IgD-negative memory B cell (primary cell): ENCODE measurements around the gene IST1. TPM values are rescaled to one million over a fixed set of nuclear protein-coding genes. Genes with fewer than 3 reads are reported as not detected.

Source experiments
- H3K27ac Mint-ChIP-seq, 3 donors: one replicate each; pipeline ENCODE4 v1.8.0; 2020 to 2022; ENCODE audit warnings: mild to moderate bottlenecking in 3 of 3, mixed read lengths in 3 of 3, moderate library complexity in 1 of 3
- H3K27me3 Mint-ChIP-seq: one replicate; pipeline ENCODE4 v1.8.0; 2021; ENCODE audit warnings: mixed read lengths
- H3K36me3 Mint-ChIP-seq: one replicate; pipeline ENCODE4 v1.8.0; 2020; ENCODE audit warnings: mild to moderate bottlenecking, mixed read lengths
- H3K4me1 Mint-ChIP-seq, 3 donors: one replicate each; pipeline ENCODE4 v1.8.0; 2020 to 2022; ENCODE audit warnings: mixed read lengths in 3 of 3, mild to moderate bottlenecking in 1 of 3
- H3K4me3 Mint-ChIP-seq, 4 donors: one replicate each; pipeline ENCODE4 v1.8.0; 2020 to 2022; ENCODE audit warnings: mild to moderate bottlenecking in 4 of 4, mixed read lengths in 4 of 4, moderate library complexity in 3 of 4
- H3K9me3 Mint-ChIP-seq, 3 donors: one replicate each; pipeline ENCODE4 v1.8.0; 2020 to 2021; ENCODE audit warnings: mixed read lengths in 3 of 3, mild to moderate bottlenecking in 1 of 3
- polyA plus RNA-seq: library from polyadenylated mRNA; unstranded; fragments of 300-500 nt; fragmentation: Illumina TruSeq; gene quantifications from one replicate; pipeline ENCODE4 v1.2.3, GENCODE V29; 2021

Gene IST1
- polyA plus RNA-seq, 1 donor from 2014 or later, result 161 TPM

- H3K36me3 Mint-ChIP-seq, result no peaks in the 10 kb centered on the region
- H3K9me3 Mint-ChIP-seq, result peaks cover 0 to 1% (median 0%) of the 10 kb centered on the region in 3 donors
- H3K4me1 Mint-ChIP-seq, result peaks cover 4 to 11% (median 5%) of the 10 kb centered on the region in 3 donors
- H3K27ac Mint-ChIP-seq, result no peak overlapping the region
- H3K4me3 Mint-ChIP-seq, result no peak overlapping the region
- peaks cover 2% of the 10 kb centered on the region for H3K27me3 Mint-ChIP-seq
These were observed 57.5 kb downstream of the IST1 start for GRCh38 chr16:71952825-71953224.

- Mint-ChIP-seq H3K9me3 (peaks cover 0 to 1% (median 0%) of the 10 kb centered on the region in 3 donors), H3K4me3 (no peak overlapping the region), H3K27ac (no peak overlapping the region), H3K27me3 (peaks cover 10% of the 10 kb centered on the region), H3K4me1 (peaks cover 4 to 12% (median 5%) of the 10 kb centered on the region in 3 donors), H3K36me3 (no peaks in the 10 kb centered on the region)
These were observed 58.8 kb downstream of the IST1 start for GRCh38 chr16:71954180-71954579.

DNA sequence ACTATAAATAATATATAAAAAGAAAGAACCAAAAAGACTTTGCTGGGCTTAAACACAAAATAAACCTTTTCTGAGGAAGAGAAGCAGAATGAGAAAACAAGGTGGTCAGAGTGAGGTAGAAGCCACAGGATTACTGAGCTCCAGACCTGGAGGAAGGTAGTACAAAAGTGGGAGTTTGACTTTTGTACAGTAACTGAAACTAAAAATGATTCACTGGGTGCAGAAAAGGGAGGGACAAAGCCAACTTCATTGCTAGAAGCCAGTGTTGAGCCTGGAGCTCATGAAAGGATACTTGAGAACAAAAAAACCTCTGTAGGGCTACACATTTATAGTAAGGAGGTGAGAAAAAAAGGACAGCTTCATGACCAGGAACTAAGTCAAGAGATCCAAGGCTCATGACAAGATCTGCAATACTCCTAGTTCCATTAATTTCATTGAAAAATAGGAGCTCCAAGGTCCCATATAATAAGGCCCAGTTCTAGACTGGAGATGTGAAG, 59.4 kb downstream of the IST1 start:
- Mint-ChIP-seq H3K9me3 (peaks cover 0 to 1% (median 0%) of the 10 kb centered on the region in 3 donors), H3K27me3 (peaks cover 11% of the 10 kb centered on the region), H3K36me3 (no peaks in the 10 kb centered on the region), H3K4me1 (peaks cover 4 to 15% (median 5%) of the 10 kb centered on the region in 3 donors), H3K27ac (no peak overlapping the region), H3K4me3 (no peak overlapping the region)

GRCh38 chr16:71956486-71956885, 61.2 kb downstream of the IST1 start:
- H3K36me3 Mint-ChIP-seq, result no peaks in the 10 kb centered on the region
- H3K27ac Mint-ChIP-seq, result no peak overlapping the region
- H3K4me3 Mint-ChIP-seq, result no peak overlapping the region
- peaks cover 8 to 18% (median 8%) of the 10 kb centered on the region in 3 donors for H3K4me1 Mint-ChIP-seq
- H3K27me3 Mint-ChIP-seq, result peaks cover 13% of the 10 kb centered on the region
- peaks cover 0 to 1% (median 0%) of the 10 kb centered on the region in 3 donors for H3K9me3 Mint-ChIP-seq

DNA sequence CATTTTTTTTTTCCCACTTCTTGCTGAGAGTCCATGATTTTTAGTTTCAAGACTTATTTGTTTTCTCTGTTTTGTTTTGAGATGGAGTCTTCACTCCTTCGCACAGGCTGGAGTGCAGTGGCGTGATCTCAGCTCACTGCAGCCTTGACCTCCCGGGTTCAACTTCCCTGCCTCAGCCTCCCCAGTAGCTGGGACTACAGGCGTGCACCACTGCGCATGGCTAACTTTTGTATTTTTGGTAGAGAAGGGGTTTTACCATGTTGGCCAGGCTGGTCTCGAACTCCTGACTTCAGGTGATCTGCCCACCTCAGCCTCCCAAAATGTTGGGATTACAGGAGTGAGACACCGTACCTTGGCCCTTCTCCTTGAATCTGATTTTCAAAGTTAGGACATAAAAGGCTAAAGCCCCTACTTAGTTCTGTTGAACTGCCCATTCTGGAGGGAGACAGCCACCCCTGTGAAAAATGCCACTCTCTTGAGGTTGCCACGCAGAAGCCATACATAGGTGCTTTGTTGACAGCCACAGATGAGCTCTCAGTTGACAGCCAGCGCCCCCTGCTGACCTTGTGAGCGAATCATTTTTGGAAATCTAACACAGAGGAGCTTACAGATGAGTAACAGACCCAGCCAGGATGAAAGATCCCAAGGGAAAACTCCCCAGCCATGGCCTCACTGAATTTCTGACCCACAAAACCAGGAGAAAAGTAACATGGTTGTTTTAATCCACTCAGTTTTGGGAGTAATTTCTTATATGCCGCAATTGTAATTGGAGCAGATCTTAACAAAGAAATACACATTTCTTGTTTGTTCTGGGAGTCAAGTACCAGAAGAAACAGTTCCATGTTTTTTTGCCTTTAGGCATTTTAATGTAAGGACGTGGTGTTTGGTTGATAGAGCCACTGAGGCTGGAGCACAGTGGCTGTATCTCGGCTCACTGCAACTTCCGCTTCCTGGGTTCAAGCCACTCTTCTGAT, 66.0 kb downstream of the IST1 start:
- Mint-ChIP-seq H3K27ac (peak overlapping the region in 1 of 3 donors; percentile 58), H3K9me3 (peaks cover 0 to 1% (median 0%) of the 10 kb centered on the region in 3 donors), H3K4me1 (peaks cover 10 to 18% (median 16%) of the 10 kb centered on the region in 3 donors), H3K4me3 (no peak overlapping the region), H3K27me3 (peaks cover 13% of the 10 kb centered on the region), H3K36me3 (no peaks in the 10 kb centered on the region)

DNA sequence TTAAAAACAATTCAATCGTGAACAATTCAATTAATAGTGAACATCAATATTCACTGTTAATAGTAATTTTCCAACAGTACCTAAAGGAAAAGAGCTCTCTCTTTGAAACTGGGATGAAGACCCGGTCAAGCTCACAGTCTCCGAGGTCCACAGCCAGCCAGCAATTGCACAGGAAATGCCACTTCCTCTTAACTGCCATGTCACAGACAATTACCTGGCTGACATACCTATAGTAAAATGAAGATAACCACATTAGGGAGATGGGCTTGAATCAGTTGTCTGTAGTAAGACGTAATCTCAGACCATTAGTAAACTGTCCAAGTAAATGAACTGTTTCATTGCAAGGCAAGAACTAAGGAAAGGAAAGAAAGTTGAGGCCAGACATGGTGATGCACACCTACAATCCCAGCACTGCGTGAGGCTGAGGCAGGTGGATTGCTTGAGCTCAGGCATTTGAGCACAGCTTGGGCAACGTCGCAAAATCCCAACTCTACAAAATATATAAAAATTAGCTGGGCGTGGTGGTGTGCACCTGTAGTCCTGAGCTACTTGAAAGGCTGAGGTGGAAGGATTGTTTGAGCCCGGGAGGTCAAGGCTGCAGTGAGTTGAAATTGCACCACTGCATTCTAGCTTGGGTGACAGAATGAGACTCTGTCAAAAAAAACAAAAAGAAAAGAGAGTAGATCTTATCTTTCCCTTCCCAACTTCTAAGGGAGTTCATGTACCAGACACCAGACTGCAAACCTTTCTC, 68.0 kb downstream of the IST1 start:
- no peaks in the 10 kb centered on the region for H3K9me3 Mint-ChIP-seq
- no peak overlapping the region for H3K4me3 Mint-ChIP-seq
- no peaks in the 10 kb centered on the region for H3K36me3 Mint-ChIP-seq
- no peak overlapping the region for H3K27ac Mint-ChIP-seq
- H3K4me1 Mint-ChIP-seq, result peaks cover 6 to 13% (median 13%) of the 10 kb centered on the region in 3 donors
- peaks cover 14% of the 10 kb centered on the region for H3K27me3 Mint-ChIP-seq

GRCh38 chr16:71965223-71965622, 69.9 kb downstream of the IST1 start:
- H3K36me3 Mint-ChIP-seq, result no peaks in the 10 kb centered on the region
- H3K4me3 Mint-ChIP-seq, result no peak overlapping the region
- peaks cover 6 to 11% (median 9%) of the 10 kb centered on the region in 3 donors for H3K4me1 Mint-ChIP-seq
- H3K27ac Mint-ChIP-seq, result no peak overlapping the region
- peaks cover 5% of the 10 kb centered on the region for H3K27me3 Mint-ChIP-seq
- H3K9me3 Mint-ChIP-seq, result peaks cover 0 to 4% (median 0%) of the 10 kb centered on the region in 3 donors

GRCh38 chr16:71966932-71967331, 71.6 kb downstream of the IST1 start:
- Mint-ChIP-seq H3K36me3 (no peaks in the 10 kb centered on the region), H3K4me1 (peaks cover 0 to 7% (median 5%) of the 10 kb centered on the region in 3 donors), H3K27me3 (peaks cover 5% of the 10 kb centered on the region), H3K27ac (no peak overlapping the region), H3K9me3 (peaks cover 0 to 4% (median 0%) of the 10 kb centered on the region in 3 donors), H3K4me3 (no peak overlapping the region)

GRCh38 chr16:71969353-71969752, 74.0 kb downstream of the IST1 start:
- H3K27ac Mint-ChIP-seq, result no peak overlapping the region

DNA sequence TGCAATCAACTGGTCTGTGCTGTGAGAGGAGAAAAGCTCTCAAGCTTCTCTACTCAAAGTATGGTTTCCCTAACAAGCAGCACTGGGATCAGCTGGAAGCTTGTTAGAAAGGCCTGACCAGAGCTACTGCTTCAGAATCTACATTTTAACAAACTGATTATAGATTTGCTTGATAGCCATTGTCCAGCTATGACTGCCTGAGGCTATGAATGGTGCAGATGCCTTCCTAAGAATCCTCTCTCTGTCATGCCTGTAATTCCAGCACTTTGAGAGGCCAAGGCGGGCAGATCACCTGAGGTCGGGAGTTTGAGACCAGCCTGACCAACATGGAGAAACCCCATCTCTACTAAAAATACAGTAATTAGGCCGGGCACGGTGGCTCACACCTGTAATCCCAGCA, 76.2 kb downstream of the IST1 start:
- Mint-ChIP-seq H3K4me3 (no peak overlapping the region), H3K36me3 (peaks cover 1% of the 10 kb centered on the region), H3K27ac (no peak overlapping the region), H3K27me3 (peaks cover 5% of the 10 kb centered on the region), H3K4me1 (no peaks in the 10 kb centered on the region), H3K9me3 (peaks cover 0 to 4% (median 0%) of the 10 kb centered on the region in 3 donors)

More at GRCh38 chr16:71969353-71969752, 74.0 kb downstream of the IST1 start:
- H3K4me1 Mint-ChIP-seq, result no peaks in the 10 kb centered on the region
- no peaks in the 10 kb centered on the region for H3K36me3 Mint-ChIP-seq
- peaks cover 0 to 4% (median 0%) of the 10 kb centered on the region in 3 donors for H3K9me3 Mint-ChIP-seq
- no peak overlapping the region for H3K4me3 Mint-ChIP-seq
- peaks cover 5% of the 10 kb centered on the region for H3K27me3 Mint-ChIP-seq

DNA sequence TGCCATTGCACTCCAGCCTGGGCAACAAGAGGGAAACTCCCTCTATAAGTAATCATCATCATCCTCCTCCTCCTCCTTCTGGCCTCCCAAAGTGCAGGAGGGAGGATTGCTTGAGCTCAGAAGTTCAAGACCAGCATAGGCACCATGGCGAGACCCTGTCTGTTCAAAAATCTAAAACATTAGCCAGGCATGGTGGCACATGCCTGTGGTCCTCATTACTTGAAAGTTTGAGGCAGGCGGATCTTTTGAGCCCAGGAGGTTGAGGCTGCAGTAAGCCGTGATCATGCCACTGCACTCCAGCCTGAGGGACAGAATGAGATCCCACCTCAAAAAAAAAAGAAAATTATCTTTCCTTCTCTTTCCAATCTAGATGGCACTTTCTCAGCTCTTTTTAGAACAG, 77.0 kb downstream of the IST1 start:
- H3K4me3 Mint-ChIP-seq, result no peak overlapping the region
- peaks cover 1% of the 10 kb centered on the region for H3K36me3 Mint-ChIP-seq
- H3K9me3 Mint-ChIP-seq, result peaks cover 0 to 4% (median 0%) of the 10 kb centered on the region in 3 donors
- H3K27me3 Mint-ChIP-seq, result peaks cover 2% of the 10 kb centered on the region
- H3K27ac Mint-ChIP-seq, result no peak overlapping the region
- H3K4me1 Mint-ChIP-seq, result no peaks in the 10 kb centered on the region

DNA sequence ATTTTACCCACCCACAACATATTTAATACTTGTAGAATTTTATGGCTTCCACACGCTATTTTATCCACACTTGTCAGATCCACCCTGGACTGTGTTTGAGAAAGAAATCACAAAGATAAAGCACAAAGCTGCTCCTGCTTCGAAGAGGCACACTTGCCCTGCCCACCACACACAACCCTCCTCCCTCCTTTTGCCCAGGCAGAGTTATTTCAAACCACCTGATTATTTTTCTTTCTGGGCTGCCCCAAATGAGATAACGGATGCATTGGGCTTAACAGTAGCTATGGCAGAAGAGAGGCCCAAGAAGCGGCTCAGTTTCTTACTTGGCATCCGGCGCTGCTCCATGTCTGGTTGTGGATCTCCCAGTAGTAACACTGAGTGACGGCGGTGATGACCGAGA, 77.7 kb downstream of the IST1 start:
- Mint-ChIP-seq H3K27ac (peak overlapping the region in 1 of 3 donors; percentile 29), H3K36me3 (peaks cover 1% of the 10 kb centered on the region)

DNA sequence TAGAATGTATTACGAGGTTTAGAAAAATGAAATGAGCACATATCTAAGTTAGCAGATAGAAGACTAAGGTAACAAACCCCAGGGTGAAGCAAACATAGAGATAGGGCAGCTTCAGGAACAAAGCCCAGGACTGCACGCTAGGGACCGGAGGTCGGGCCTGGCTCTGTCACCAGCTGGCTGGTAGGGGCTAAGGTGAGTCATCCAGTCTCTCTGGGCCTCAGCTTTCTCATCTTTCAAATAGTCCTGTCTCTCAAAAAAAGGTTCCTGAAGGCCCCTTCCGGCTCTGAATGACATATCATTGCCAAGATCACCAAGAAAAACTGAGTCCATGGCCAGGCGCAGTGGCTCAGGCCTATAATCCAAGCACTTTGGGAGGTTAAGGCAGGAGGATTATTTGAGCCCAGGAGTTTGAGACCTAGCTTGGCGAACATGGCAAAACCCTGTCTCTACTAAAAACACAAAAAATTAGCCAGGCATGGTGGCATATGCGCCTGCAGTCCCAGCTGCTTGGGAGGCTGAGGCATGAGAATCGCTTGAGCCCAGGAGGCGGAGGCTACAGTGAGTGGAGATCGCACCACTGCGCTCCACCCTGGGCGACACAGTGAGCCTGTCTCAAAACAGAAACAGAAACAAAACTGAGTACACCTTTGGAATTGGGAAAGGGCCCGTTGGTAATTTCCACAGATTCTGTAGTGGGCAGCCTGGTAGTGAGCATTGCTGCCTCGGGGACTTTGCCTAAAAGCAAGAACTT, 78.9 kb downstream of the IST1 start:
- no peak overlapping the region for H3K4me3 Mint-ChIP-seq
- H3K9me3 Mint-ChIP-seq, result peaks cover 0 to 4% (median 0%) of the 10 kb centered on the region in 3 donors
- peaks cover 1% of the 10 kb centered on the region for H3K36me3 Mint-ChIP-seq
- H3K4me1 Mint-ChIP-seq, result no peaks in the 10 kb centered on the region
- H3K27me3 Mint-ChIP-seq, result peaks cover under 1% of the 10 kb centered on the region
- no peak overlapping the region for H3K27ac Mint-ChIP-seq

More for the DNA sequence above, 77.7 kb downstream of the IST1 start:
- Mint-ChIP-seq H3K4me3 (no peak overlapping the region), H3K27me3 (peaks cover 2% of the 10 kb centered on the region), H3K4me1 (no peaks in the 10 kb centered on the region), H3K9me3 (peaks cover 0 to 4% (median 0%) of the 10 kb centered on the region in 3 donors)
